ENCODE data around the gene FMNL1.

GRCh38 chr17:45236282-45236606 is 14.6 kb downstream of the FMNL1 start:
- TF ChIP-seq POLR2AphosphoS5 (IDR thresholded peaks at IDR 0.05) (no peak), EP300 (IDR thresholded peaks at IDR 0.05) (no peak), CTCF (IDR thresholded peaks at IDR 0.05) (no peak)

Measured in stomach (tissue), 4 donors.